Peyer's patch (tissue), 4 donors: ENCODE results near the gene CCDC85C.

Experiments
- CTCF ChIP-seq, 6 experiments: fragments of 450-650 bp in 4 of 6; fragments of 200-600 bp in 2 of 6; sonication (generic) in 1 of 6; IDR thresholded peaks; one replicate each; pipeline ENCODE4 v1.5.1; 2017 to 2019; ENCODE audit warnings: antibody characterized with exemption in 6 of 6, mild to moderate bottlenecking in 3 of 6, moderate library complexity in 1 of 6
- POLR2A ChIP-seq, 2 donors: fragments of 450-650 bp; IDR thresholded peaks; one replicate each; pipeline ENCODE4 v1.5.1; 2017; ENCODE audit warnings: antibody characterized with exemption in 2 of 2, mild to moderate bottlenecking in 2 of 2, moderate library complexity in 2 of 2

GRCh38 chr14:99461411-99462085, 142.5 kb downstream of the CCDC85C start:
- TF ChIP-seq CTCF (IDR thresholded peaks at IDR 0.05) = no peak
- TF ChIP-seq POLR2A (IDR thresholded peaks at IDR 0.05) = no peak
